Activated naive CD4-positive, alpha-beta T cell treated with anti-CD3 and anti-CD28 coated beads, Interleukin-2, amount 50 U/mL, for 72 hours (primary cell): ENCODE data around the gene SIRPG. TPM values are rescaled to one million over a fixed set of nuclear protein-coding genes. Genes with fewer than 3 reads are reported as not detected.

Source experiments
- ATAC-seq, 2 donors: fragments of 150-1000 bp; cut with Tn5 transposase; 2 replicates each; pipeline ENCODE4 v1.10.0; 2021; ENCODE audit warnings: mild to moderate bottlenecking in 2 of 2, moderate library complexity in 2 of 2
- DNase-seq, 2 donors: peaks; one replicate each; pipeline ENCODE4 v3.0.0; 2021 to 2022; ENCODE audit warnings: low spot score in 2 of 2
- H3K27ac Mint-ChIP-seq, 2 donors: one replicate each; pipeline ENCODE4 v1.8.0; 2022; ENCODE audit warnings: mild to moderate bottlenecking in 2 of 2, mixed read lengths in 2 of 2
- H3K36me3 Mint-ChIP-seq, 2 donors: one replicate each; pipeline ENCODE4 v1.8.0; 2022; ENCODE audit warnings: mixed read lengths in 2 of 2
- H3K9me3 Mint-ChIP-seq, 2 donors: one replicate each; pipeline ENCODE4 v1.8.0; 2022; ENCODE audit warnings: mixed read lengths in 2 of 2
- total RNA-seq, 2 donors: library from RNA; stranded (reverse); gene quantifications; one replicate each; pipeline ENCODE4 v1.2.3, GENCODE V29; 2022

The SIRPG gene
- total RNA-seq, 2 donors from 2014 or later = 46.9 to 67.8 TPM

GRCh38 chr20:1588533-1589460 lies 68.8 kb downstream of the SIRPG start:
- Mint-ChIP-seq H3K27ac (no peak overlapping the region), H3K36me3 (no peaks in the 10 kb centered on the region), H3K9me3 (no peaks in the 10 kb centered on the region)
- DNase-seq (no peak), ATAC-seq (no peak)

DNA sequence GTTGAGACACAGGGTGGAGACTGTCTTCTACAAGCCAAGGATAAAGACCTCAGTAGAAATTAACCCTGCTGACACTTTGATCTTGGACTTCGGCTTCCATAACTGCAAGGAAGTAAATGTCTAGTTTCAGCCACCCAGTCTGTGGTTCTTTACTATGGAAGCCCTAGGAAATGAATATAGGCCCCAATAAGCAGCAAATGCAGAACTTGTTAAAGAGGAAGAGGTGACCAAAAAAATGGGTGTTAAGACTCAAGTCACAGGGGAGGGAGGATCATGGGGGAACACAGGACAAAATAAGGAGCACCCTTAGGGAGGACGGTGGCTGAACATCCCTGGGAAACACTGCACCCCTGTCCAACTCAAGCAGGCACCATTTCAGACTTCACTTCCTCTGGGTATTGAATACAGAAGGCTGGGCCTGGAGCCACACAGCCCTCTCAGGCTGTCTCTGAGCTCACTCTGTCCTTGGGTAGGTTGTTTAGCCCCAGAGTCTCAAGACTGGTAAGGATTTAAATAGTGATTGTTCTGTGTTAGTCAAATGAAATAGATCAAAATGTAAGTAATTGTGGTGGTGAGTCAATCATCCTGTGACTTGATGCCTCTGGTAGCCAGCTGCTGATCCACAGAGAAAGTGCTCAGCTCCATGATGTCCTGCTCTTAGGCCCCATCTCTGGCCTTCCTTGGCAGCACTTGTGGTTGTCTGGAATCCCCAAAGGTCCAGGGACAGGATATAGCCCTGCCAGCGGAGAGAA lies 69.6 kb downstream of the SIRPG start:
- Mint-ChIP-seq H3K36me3 (no peaks in the 10 kb centered on the region), H3K27ac (no peak overlapping the region), H3K9me3 (no peaks in the 10 kb centered on the region)
- no peak for ATAC-seq
- no peak for DNase-seq

DNA sequence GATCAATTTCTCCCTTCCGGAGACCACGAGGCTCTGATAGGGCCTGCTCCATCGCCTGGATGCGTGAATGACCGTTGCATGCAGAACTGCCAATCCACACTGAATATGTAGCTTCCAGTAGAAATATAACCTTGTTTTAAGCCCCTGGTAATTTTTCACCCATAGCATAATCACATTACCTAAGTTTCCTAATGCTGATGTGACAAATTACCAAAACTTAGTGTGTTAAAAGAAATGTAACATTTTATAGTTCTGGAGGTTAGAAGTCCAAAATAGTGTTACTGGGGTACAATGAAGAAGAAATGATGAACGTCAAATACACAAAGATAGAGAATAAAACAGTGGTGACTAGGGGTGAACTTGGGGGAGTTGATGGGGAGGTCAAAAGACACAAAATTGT lies 78.1 kb downstream of the SIRPG start:
- no peaks in the 10 kb centered on the region for H3K9me3 Mint-ChIP-seq

More for the DNA sequence above, 78.1 kb downstream of the SIRPG start:
- H3K36me3 Mint-ChIP-seq = no peaks in the 10 kb centered on the region
- no peak overlapping the region for H3K27ac Mint-ChIP-seq
- ATAC-seq (no peak), DNase-seq (no peak)

Other genes with a start within 250 kb of the SIRPG start
- 10 to 100 TPM; 40.1 to 70.1 TPM for gene NSFL1C, start 190.9 kb downstream of the SIRPG start, total RNA-seq
- not detected for gene SIRPB2, start 166.4 kb downstream of the SIRPG start, total RNA-seq
- gene SIRPD, start 100.1 kb downstream of the SIRPG start, total RNA-seq = not detected
- 1 to 10 TPM in 1 of 2 donors, under 1 TPM in 1; 0.99 to 1.9 TPM for gene SIRPB1, start 37.8 kb downstream of the SIRPG start, total RNA-seq
- under 1 TPM in 1 of 2 donors, not detected in 1; 0.12 TPM for gene SIRPA, start 237.6 kb upstream of the SIRPG start, total RNA-seq